A549 (cell line): ENCODE data around the gene HBS1L.

Source experiments
- CTCF ChIP-seq: fragments of >200 bp; sonication (Bioruptor Twin); formaldehyde crosslinking; IDR thresholded peaks from 3 replicates; pipeline ENCODE4 v1.5.1; 2016
- HMGXB4 ChIP-seq: fragments of 250-450 bp; sonication (Bioruptor Pico); IDR thresholded peaks from 2 replicates; pipeline ENCODE4 v1.5.0; 2021; ENCODE audit warnings: mild to moderate bottlenecking, moderate library complexity, borderline replicate concordance
- MAZ ChIP-seq: fragments of 150-350 bp; IDR thresholded peaks from 2 replicates; pipeline ENCODE4 v1.6.1; 2014; ENCODE audit warnings: antibody characterized with exemption, low read depth, low read length, borderline replicate concordance
- ZFP36 ChIP-seq: fragments of 450-650 bp; IDR thresholded peaks from 2 replicates; pipeline ENCODE4 v1.6.1; 2014; ENCODE audit warnings: borderline replicate concordance; ENCODE audit not compliant: partially characterized antibody

- TF ChIP-seq CTCF, result no peak
- no peak for TF ChIP-seq MAZ
- no peak for TF ChIP-seq HMGXB4
- no peak for TF ChIP-seq ZFP36
These were observed 39.8 kb upstream of the HBS1L start for GRCh38 chr6:135094403-135094821.
